ENCODE measurements around the gene MAPK14.
A peak's percentile ranks its signal among the peaks of the same experiment; 100 is the strongest.
"Not testable (repeated sequence)": the region's sequence is repeated elsewhere in the genome, so short reads cannot be mapped to it uniquely, and the experiment has no call there.

MAPK14 gene

GRCh38 chr6:36072681-36073080 lies 45.1 kb downstream of the MAPK14 start:
- Mint-ChIP-seq H3K4me1 (peaks cover 11% of the 10 kb centered on the region), H3K27me3 (no peaks in the 10 kb centered on the region), H3K9me3 (no peaks in the 10 kb centered on the region), H3K27ac (no peak overlapping the region), H3K4me3 (no peak overlapping the region)
- ATAC-seq, result no peak
- no peak for DNase-seq

GRCh38 chr6:36073587-36073986 lies 46.0 kb downstream of the MAPK14 start:
- DNase-seq, result no peak
- Mint-ChIP-seq H3K27me3 (no peaks in the 10 kb centered on the region), H3K27ac (no peak overlapping the region), H3K9me3 (no peaks in the 10 kb centered on the region), H3K4me3 (no peak overlapping the region), H3K4me1 (peaks cover 2% of the 10 kb centered on the region)
- ATAC-seq, result no peak

- H3K27me3 Mint-ChIP-seq, result no peaks in the 10 kb centered on the region
- H3K4me1 Mint-ChIP-seq, result peaks cover 5% of the 10 kb centered on the region
- peak overlapping the region in 1 of 2 donors; percentile 17 for H3K27ac Mint-ChIP-seq
- no peak for ATAC-seq
- DNase-seq, result no peak
- no peaks in the 10 kb centered on the region for H3K9me3 Mint-ChIP-seq
- H3K4me3 Mint-ChIP-seq, result no peak overlapping the region
Observed at GRCh38 chr6:36075656-36076055, 48.0 kb downstream of the MAPK14 start.

GRCh38 chr6:36076178-36077063 lies 48.8 kb downstream of the MAPK14 start:
- Mint-ChIP-seq H3K4me1 (peaks cover 9% of the 10 kb centered on the region), H3K4me3 (no peak overlapping the region), H3K9me3 (no peaks in the 10 kb centered on the region), H3K27me3 (no peaks in the 10 kb centered on the region), H3K27ac (no peak overlapping the region)
- DNase-seq (no peak), ATAC-seq (no peak)

GRCh38 chr6:36078159-36078558 lies 50.6 kb downstream of the MAPK14 start:
- H3K9me3 Mint-ChIP-seq, result peaks cover 0 to 6% of the 10 kb centered on the region in 2 donors

GRCh38 chr6:36079601-36080000 lies 52.0 kb downstream of the MAPK14 start:
- peaks cover 0 to 6% of the 10 kb centered on the region in 2 donors for H3K9me3 Mint-ChIP-seq
- H3K27me3 Mint-ChIP-seq, result no peaks in the 10 kb centered on the region
- H3K4me3 Mint-ChIP-seq, result no peak overlapping the region
- peak overlapping the region in 1 of 2 donors; percentile 76 for H3K27ac Mint-ChIP-seq
- no peak for ATAC-seq
- peaks cover 9% of the 10 kb centered on the region for H3K4me1 Mint-ChIP-seq
- no peak for DNase-seq

More at GRCh38 chr6:36078159-36078558, 50.6 kb downstream of the MAPK14 start:
- ATAC-seq, result no peak
- no peak for DNase-seq
- H3K27me3 Mint-ChIP-seq, result no peaks in the 10 kb centered on the region
- H3K4me3 Mint-ChIP-seq, result no peak overlapping the region
- H3K4me1 Mint-ChIP-seq, result peaks cover 9% of the 10 kb centered on the region
- H3K27ac Mint-ChIP-seq, result no peak overlapping the region

GRCh38 chr6:36082318-36082717 lies 54.7 kb downstream of the MAPK14 start:
- Mint-ChIP-seq H3K27me3 (no peaks in the 10 kb centered on the region), H3K9me3 (peaks cover 4 to 19% of the 10 kb centered on the region in 2 donors), H3K4me3 (no peak overlapping the region), H3K4me1 (peaks cover 9% of the 10 kb centered on the region), H3K27ac (no peak overlapping the region)
- no peak for DNase-seq
- no peak for ATAC-seq

- no peak for DNase-seq
- peaks cover 4 to 19% of the 10 kb centered on the region in 2 donors for H3K9me3 Mint-ChIP-seq
- H3K27ac Mint-ChIP-seq, result no peak overlapping the region
- H3K27me3 Mint-ChIP-seq, result no peaks in the 10 kb centered on the region
- ATAC-seq, result no peak
- H3K4me1 Mint-ChIP-seq, result peaks cover 9% of the 10 kb centered on the region
- no peak overlapping the region for H3K4me3 Mint-ChIP-seq
Observed at GRCh38 chr6:36083446-36083845, 55.8 kb downstream of the MAPK14 start.

- H3K27me3 Mint-ChIP-seq, ATAC-seq, H3K27ac Mint-ChIP-seq, DNase-seq, H3K4me1 Mint-ChIP-seq, H3K4me3 Mint-ChIP-seq: not testable (repeated sequence)
- H3K9me3 Mint-ChIP-seq, result peaks cover 4 to 13% of the 10 kb centered on the region in 2 donors
Observed at GRCh38 chr6:36088204-36088603, 60.6 kb downstream of the MAPK14 start.

GRCh38 chr6:36089048-36089447 lies 61.4 kb downstream of the MAPK14 start:
- no peaks in the 10 kb centered on the region for H3K27me3 Mint-ChIP-seq
- H3K9me3 Mint-ChIP-seq, result peaks cover 4 to 13% of the 10 kb centered on the region in 2 donors
- peaks cover 10% of the 10 kb centered on the region for H3K4me1 Mint-ChIP-seq
- no peak overlapping the region for H3K4me3 Mint-ChIP-seq
- no peak overlapping the region for H3K27ac Mint-ChIP-seq
- DNase-seq, result no peak
- no peak for ATAC-seq

- ATAC-seq (no peak), DNase-seq (no peak)
- H3K4me1 Mint-ChIP-seq, result peaks cover 30% of the 10 kb centered on the region
- no peak overlapping the region for H3K4me3 Mint-ChIP-seq
- no peak overlapping the region for H3K27ac Mint-ChIP-seq
- no peaks in the 10 kb centered on the region for H3K27me3 Mint-ChIP-seq
- H3K9me3 Mint-ChIP-seq, result no peaks in the 10 kb centered on the region
Observed at GRCh38 chr6:36094238-36094637, 66.6 kb downstream of the MAPK14 start.

- ATAC-seq, result peak; percentile 94
- no peaks in the 10 kb centered on the region for H3K27me3 Mint-ChIP-seq
- H3K4me3 Mint-ChIP-seq, result no peak overlapping the region
Observed at GRCh38 chr6:36094753-36095496, 67.3 kb downstream of the MAPK14 start.

GRCh38 chr6:36095497-36096391 lies 68.1 kb downstream of the MAPK14 start:
- Mint-ChIP-seq H3K4me1 (peaks cover 45% of the 10 kb centered on the region), H3K9me3 (no peaks in the 10 kb centered on the region), H3K27me3 (no peaks in the 10 kb centered on the region), H3K27ac (peak overlapping the region in 1 of 2 donors; percentile 27), H3K4me3 (no peak overlapping the region)
- DNase-seq (no peak), ATAC-seq (peak; percentile 50)

More at GRCh38 chr6:36094753-36095496, 67.3 kb downstream of the MAPK14 start:
- DNase-seq, result peak; percentile 73 to 74
- Mint-ChIP-seq H3K9me3 (no peaks in the 10 kb centered on the region), H3K27ac (peak overlapping the region; percentile 23 to 76), H3K4me1 (peaks cover 37% of the 10 kb centered on the region)

- Mint-ChIP-seq H3K4me3 (no peak overlapping the region), H3K4me1 (peaks cover 39% of the 10 kb centered on the region), H3K27ac (no peak overlapping the region)
Observed at GRCh38 chr6:36098253-36098919, 70.8 kb downstream of the MAPK14 start.

More at GRCh38 chr6:36098253-36098919, 70.8 kb downstream of the MAPK14 start:
- no peak for ATAC-seq
- no peak for DNase-seq
- H3K9me3 Mint-ChIP-seq, result no peaks in the 10 kb centered on the region
- H3K27me3 Mint-ChIP-seq, result no peaks in the 10 kb centered on the region

Measured in stimulated activated naive CD8-positive, alpha-beta T cell treated with anti-CD3 and anti-CD28 coated beads, Interleukin-15, amount 100 ng/mL, for 72 hours (primary cell).